Measurements from ENCODE around the gene DHX57.

GRCh38 chr2:38911191-38911590 is 35.5 kb upstream of the DHX57 start:
- TF ChIP-seq CTCF (IDR thresholded peaks at IDR 0.05; ENCODE audit: low read length) (no peak), EZH2 (optimal IDR thresholded peaks at IDR 0.05; ENCODE audit: low read depth, low read length) (no peak), EZH2phosphoT487 (IDR thresholded peaks at IDR 0.05; ENCODE audit: low read length) (no peak)

Data from MM.1S (cell line).